COLO668 (cell line): ENCODE measurements around the gene CPA5.

Experiments used
- DNase-seq: peaks from one replicate; lab custom pipeline; 2025; ENCODE audit not compliant: unreplicated experiment; lab: John Stamatoyannopoulos, UW

CPA5 gene

DNA sequence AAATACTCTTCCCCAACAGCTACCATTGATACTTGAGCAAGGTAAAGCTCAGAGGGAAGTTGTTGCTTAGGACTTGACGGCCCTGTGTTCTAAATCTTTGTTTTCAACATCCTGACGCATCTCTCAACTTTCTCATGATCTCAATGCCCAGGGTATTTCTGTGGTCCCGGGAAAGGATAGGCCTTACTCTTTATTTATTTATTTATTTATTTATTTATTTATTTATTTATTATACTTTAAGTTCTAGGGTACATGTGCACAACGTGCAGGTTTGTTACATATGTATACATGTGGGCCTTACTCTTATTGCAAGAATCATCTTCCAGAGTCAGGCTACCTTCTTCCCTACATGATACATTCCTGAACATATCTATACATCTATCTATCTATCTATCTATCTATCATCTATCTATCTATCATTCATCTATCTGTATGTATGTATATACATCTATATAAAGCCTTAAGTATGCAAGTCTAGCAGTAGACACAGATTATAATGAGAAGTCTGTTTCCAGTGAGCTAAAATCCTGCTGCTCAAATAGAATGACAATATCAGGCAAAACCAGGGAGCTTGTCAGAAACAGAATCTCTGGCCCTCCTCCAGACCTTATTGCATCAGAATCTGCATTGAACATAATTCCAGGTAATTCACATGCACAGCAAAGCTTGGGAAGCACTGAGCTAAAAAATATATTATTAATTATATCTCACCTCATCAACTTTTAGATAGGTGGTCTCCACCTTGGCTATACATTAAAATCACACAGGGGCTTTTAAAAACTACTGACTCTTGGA is 12.2 kb upstream of the CPA5 start:
- no peak for DNase-seq

- no peak for DNase-seq
Measured at GRCh38 chr7:130333832-130334231, 10.8 kb upstream of the CPA5 start.

GRCh38 chr7:130334274-130334673 is 10.3 kb upstream of the CPA5 start:
- no peak for DNase-seq

GRCh38 chr7:130337410-130337971 is 7.1 kb upstream of the CPA5 start:
- DNase-seq, result no peak

DNA sequence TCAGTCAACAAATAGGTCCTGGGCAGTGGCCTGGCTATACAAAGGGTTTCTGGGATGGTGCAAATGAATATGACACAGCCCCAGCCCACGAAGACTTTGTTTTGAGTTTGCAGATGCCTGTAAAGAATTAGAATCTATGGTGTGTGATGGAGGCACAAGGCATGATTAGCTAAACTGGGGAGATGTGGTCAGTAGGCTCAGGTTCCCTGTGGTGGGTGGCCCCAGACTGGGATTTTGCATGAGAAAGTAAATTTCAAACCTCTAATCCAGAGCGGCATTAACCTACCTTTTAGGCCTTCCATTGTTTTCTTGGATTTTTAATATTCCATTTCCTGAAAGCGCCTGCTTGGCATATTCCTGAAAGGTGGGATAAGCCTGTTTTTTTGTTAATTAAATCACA is 6.4 kb upstream of the CPA5 start:
- no peak for DNase-seq

- DNase-seq, result no peak
Measured at GRCh38 chr7:130341882-130342281, 2.7 kb upstream of the CPA5 start.

GRCh38 chr7:130342701-130343380 is 1.8 kb upstream of the CPA5 start:
- DNase-seq, result no peak

GRCh38 chr7:130345136-130345535 is 520 bp downstream of the CPA5 start:
- DNase-seq, result no peak

GRCh38 chr7:130345725-130346124 is 1.1 kb downstream of the CPA5 start:
- no peak for DNase-seq

DNA sequence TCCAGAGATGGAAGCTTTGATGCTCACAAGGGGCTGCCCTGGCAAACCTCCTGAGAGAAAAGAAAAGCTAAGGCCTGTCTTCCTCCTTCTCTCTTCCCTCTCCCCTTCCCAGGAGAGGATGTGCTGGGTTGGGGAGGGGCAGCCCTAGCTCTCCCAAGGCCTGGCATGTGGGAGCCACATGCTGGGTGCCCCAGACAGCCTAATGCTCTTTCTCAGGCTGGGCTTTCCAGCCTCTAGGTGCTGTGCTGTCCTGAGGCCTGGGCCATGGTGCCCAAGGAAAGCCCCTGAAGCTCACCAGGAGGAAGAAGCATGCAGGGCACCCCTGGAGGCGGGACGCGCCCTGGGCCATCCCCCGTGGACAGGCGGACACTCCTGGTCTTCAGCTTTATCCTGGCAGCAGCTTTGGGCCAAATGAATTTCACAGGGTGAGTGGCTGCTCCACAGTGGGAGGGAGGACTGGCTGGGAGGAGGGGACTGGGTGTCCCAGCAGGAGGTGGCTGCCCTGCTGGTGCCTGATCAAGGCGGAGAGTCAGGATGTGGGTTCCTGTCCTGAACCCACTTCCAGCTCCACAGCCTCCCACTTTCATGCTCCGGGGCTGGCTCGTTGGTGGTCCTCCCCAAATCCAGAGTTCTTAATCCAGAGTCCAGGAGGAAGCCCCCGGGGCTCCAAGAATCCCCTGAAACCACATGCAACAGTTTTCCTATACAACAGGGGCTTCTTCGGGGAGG is 1.7 kb downstream of the CPA5 start:
- DNase-seq, result no peak

DNA sequence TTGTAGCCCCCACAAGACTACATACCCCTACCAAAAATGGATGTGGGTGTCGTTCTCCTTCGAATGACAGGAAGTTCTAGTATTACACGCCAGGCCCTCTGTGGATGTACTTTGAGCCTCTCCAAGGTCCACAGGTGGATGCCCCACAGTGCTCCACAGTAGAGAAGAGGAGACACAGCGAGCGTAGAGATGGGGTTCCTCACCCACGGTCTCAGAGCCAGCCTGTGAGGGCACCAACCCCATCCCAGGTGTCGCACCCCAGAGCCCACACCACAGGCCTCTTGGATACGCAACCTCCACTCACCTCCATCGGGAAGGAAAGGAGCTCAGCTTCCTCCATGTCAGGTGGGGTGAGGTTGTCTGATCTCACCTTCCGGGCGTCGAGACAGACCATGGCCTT is 2.3 kb downstream of the CPA5 start:
- no peak for DNase-seq

DNA sequence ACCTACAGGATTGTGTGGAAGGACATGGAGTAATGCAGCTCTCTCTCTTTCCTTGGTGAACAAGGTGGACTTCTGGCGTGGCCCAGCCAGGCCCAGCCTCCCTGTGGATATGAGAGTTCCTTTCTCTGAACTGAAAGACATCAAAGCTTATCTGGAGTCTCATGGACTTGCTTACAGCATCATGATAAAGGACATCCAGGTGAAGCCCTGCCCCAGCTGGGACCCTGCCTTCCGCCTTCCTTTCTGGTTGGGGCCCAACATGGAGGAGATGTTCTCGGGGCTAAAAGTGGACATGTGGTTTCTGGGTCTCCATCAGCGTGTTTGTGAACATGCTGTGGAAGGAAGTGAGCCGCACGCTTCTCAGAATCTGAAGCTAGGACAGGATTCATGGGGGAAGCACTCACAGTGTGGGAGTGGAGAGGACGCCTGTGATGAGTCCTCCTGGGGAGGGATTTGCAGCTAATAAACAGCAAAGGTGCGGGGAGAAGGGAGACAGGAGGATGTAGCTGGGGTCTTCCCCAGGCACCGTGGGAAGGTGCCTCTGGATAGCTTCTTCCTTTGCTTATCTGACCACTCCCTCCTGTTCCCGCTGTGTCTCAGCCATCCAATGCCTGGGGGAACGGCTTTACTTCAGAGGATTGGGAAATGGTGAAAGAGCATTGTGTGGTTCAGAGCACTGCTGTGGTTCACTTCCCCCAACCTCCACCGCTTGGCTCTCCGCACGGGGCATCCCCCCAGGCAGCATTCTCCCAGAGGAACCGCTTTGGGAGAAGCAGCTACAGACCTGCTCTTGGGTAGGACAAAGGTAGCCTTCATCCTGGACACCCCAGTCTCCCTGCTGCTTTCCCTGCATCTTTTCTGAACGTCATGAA is 5.5 kb downstream of the CPA5 start:
- no peak for DNase-seq

DNA sequence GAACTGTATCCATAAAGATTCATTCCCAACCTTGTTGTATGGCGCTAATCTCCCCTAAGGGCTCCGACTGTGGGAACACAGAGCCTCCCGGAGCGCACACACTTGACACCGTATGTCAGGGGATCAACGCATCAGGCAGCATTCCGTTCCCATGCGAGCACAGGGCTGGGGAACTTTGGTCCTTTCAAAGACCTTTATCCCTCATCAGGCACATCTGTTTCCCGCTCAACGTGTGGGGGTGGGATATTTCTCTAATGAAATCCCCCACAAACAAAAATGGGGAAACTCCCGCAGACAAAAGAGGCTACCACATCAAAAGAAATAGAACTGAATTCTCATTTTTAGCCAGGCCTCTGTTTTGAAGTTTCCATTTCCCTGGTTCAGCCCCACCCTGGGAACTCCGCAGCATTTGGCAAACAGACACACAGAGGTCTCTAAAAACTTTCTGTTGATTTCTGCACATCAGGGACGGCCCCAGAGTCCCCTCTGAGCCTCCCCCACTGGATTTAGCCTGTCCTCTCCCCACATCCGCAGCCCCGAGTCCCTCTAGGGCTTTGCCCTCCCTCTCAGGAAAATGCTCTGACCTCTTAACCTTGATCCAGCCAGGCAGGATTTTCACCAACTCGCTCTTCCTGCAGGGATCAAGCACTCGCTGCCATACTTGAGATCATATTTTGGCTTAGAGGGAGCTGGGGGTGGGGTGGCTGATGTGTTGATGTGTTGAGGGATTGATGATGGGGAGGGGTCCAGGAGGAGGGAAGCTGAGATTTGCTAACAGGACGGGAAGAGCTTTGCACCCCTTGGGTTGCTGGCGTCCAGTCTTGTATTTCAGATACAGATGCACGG is 6.6 kb downstream of the CPA5 start:
- DNase-seq, result no peak

- DNase-seq, result no peak
Measured at GRCh38 chr7:130351791-130352090, 7.1 kb downstream of the CPA5 start.

DNA sequence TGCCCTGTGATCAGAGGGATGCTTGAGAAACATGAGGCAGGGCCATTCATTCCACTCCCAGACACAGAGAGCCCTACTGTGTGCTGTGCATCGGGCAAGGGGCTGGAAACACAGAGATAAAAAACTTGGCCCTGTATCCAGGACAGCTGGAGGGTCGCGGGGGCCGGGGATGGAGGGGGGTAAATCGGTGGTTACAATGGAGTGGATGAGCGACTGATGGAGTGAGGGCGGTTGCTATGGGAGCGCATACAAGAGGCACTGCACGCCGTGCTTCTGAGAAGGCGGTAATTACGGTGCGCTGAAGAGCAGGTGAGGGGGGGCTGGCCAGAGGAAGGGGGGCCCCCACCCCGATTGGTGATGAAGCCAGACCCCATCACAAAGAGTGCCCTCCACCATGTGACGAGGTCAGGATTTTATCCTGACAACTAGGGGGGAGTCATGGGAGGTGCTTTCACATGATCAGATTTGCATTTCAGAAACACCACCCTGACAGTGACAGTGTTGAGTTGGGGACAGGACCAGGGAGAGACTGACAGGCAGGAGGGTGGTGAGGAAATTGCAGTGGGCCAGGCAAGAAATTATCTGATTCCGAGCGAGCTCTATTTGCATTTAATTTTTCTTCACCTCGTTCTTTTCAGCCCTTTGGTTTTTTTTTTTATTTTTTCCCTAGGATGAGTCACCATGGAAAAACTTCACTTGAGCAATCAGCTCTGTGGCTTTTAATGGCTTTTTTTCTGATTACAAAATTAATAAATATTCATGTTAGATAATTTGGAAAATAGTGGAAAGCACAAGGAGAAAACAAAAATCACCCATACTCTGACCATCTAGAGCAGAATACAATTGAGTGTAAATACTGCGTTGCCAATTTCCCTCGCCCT is 7.8 kb downstream of the CPA5 start:
- peak; percentile 27 for DNase-seq

DNA sequence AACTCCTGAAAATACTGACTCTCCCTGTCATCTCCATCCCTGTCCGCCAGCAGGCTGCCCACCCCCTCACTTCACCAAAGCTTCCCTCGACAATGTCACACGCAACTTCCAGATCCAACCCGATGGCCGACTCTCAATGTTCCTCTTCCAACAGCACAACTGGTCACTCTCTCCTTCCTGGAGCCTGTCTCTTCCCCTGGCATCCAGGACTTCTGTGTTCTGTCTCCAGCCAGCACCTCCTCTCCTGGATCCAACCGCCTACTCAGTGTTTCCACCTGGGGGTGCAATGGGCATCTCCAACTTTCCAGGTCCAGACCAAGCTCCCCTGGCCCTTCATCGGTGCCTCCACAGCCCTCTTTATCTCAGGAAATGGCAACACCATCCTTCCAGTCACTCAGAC is 8.6 kb downstream of the CPA5 start:
- DNase-seq, result no peak

- no peak for DNase-seq
Measured at GRCh38 chr7:130356121-130356875, 11.7 kb downstream of the CPA5 start.

DNA sequence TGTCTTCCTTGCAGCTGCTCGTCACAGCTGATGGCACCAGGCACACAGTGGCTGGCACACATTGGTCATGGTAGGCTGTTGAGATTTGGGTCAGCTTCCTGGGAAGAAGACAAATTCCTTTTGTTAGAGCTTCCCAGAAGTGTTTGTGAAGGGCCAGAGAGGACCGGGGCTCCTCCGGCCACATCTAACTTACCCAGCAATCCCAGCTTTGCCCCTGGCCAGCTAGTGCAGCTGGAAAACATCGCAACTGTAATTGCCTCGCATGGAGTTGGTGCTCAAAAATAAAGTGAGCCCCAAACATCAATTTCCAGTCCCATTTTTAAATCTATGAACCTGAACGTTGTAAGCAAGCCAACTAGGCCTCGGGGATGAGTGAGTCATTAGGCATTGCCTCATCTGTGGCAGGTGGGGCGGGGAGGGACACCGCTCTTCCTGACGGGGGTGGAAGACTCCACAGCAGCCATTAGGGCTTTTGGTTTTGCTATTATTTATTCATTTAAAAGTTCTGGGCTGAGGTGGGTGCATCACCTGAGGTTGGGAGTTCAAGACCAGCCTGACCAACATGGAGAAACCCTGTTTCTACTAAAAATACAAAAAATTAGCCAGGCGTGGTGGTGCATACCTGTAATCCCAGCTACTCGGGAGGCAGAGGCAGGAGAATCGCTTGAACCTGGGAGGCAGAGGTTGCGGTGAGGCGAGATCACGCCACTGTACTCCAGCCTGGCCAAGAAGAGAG is 12.4 kb downstream of the CPA5 start:
- DNase-seq, result peak; percentile 20
